MCF 10A (cell line): Measurements from ENCODE around the gene C1QTNF8. TPM values are rescaled to one million over a fixed set of nuclear protein-coding genes. Genes with fewer than 3 reads are reported as not detected.
"Not testable (repeated sequence)": the region's sequence is repeated elsewhere in the genome, so short reads cannot be mapped to it uniquely, and the experiment has no call there.

Source experiments
- BruUV-seq: library from RNA; stranded (reverse); fragments of 400-500 nt; replicated peaks from 2 replicates; lab custom pipeline; 2021; lab: Mats Ljungman, UMichigan
- CTCF ChIA-PET: fragments of 300-600 bp; sonication (Branson Sonifier 250); formaldehyde crosslinking; extraction: SDS; loops from one replicate; lab custom pipeline; 2021; ENCODE audit warnings: antibody characterized with exemption, inconsistent platforms; lab: Yijun Ruan, JAX
- POLR2A ChIA-PET: fragments of 300-600, 350-650 bp; sonication (Branson Sonifier 250); formaldehyde crosslinking; extraction: SDS; loops from one replicate; lab custom pipeline; 2020; ENCODE audit warnings: antibody characterized with exemption, inconsistent platforms; lab: Yijun Ruan, JAX
- DNase-seq: peaks from one replicate; pipeline ENCODE4 v3.0.0-alpha.2; 2018; ENCODE audit not compliant: unreplicated experiment
- H3K27ac Mint-ChIP-seq: one replicate; pipeline ENCODE4 v1.8.0; 2022; ENCODE audit warnings: mild to moderate bottlenecking, low read depth, mixed read lengths; ENCODE audit not compliant: unreplicated experiment
- H3K27me3 Mint-ChIP-seq: one replicate; pipeline ENCODE4 v1.8.0; 2022; ENCODE audit warnings: mixed read lengths; ENCODE audit not compliant: insufficient read depth, unreplicated experiment
- H3K36me3 Mint-ChIP-seq: one replicate; pipeline ENCODE4 v1.8.0; 2022; ENCODE audit warnings: mild to moderate bottlenecking, moderate library complexity, mixed read lengths; ENCODE audit not compliant: insufficient read depth, unreplicated experiment
- H3K4me1 Mint-ChIP-seq: one replicate; pipeline ENCODE4 v1.8.0; 2022; ENCODE audit warnings: mixed read lengths; ENCODE audit not compliant: insufficient read depth, unreplicated experiment
- H3K4me3 Mint-ChIP-seq: one replicate; pipeline ENCODE4 v1.8.0; 2022; ENCODE audit warnings: mild to moderate bottlenecking, moderate library complexity, mixed read lengths; ENCODE audit not compliant: unreplicated experiment
- H3K9me3 Mint-ChIP-seq: one replicate; pipeline ENCODE4 v1.8.0; 2022; ENCODE audit warnings: mixed read lengths; ENCODE audit not compliant: unreplicated experiment
- CTCF ChIP-seq: fragments of 200-600 bp; IDR thresholded peaks from one replicate; pipeline ENCODE4 v1.8.0; 2022; ENCODE audit warnings: antibody characterized with exemption, mild to moderate bottlenecking; ENCODE audit not compliant: unreplicated experiment
- intact Hi-C: fragments of 100-400 bp; cut with micrococcal nuclease; formaldehyde crosslinking; loops from 2 replicates; pipeline ENCODE4 v1.14.1; 2022
- total RNA-seq: library from RNA; stranded (reverse); gene quantifications from 2 replicates; pipeline ENCODE4 v1.2.3, GENCODE V29; 2022

C1QTNF8 gene
- total RNA-seq, 1 experiment from 2014 or later = not detected

- intact Hi-C loops = no loop called here
- Mint-ChIP-seq H3K4me3 (no peak overlapping the region), H3K27me3 (no peaks in the 10 kb centered on the region), H3K27ac (no peak overlapping the region), H3K9me3 (peaks cover 10% of the 10 kb centered on the region), H3K4me1 (no peaks in the 10 kb centered on the region), H3K36me3 (peaks cover 5% of the 10 kb centered on the region)
- peak; percentile 23 for TF ChIP-seq CTCF
- ChIA-PET CTCF (interaction anchor here (0.6 kb wide), 1 partner anchor 11 kb away, joined by 4 read pairs; no protein-coding TSS in a partner anchor), POLR2A (no interaction called here)
- peak; percentile 37 for DNase-seq
- no TSS peak for BruUV-seq
These were observed 6.0 kb downstream of the C1QTNF8 start for GRCh38 chr16:1089822-1090619.

- no peaks in the 10 kb centered on the region for H3K27me3 Mint-ChIP-seq
- CTCF ChIA-PET = interaction anchor here (1.4 kb wide), 1 partner anchor 14 kb away, joined by 3 read pairs; no protein-coding TSS in a partner anchor
- H3K27ac Mint-ChIP-seq = no peak overlapping the region
- peaks cover 11% of the 10 kb centered on the region for H3K9me3 Mint-ChIP-seq
- no peak for DNase-seq
- peaks cover 5% of the 10 kb centered on the region for H3K36me3 Mint-ChIP-seq
- H3K4me1 Mint-ChIP-seq = no peaks in the 10 kb centered on the region
- POLR2A ChIA-PET = no interaction called here
- no TSS peak for BruUV-seq
- no peak overlapping the region for H3K4me3 Mint-ChIP-seq
- intact Hi-C loops = no loop called here
- no peak for TF ChIP-seq CTCF
These were observed 6.6 kb downstream of the C1QTNF8 start for GRCh38 chr16:1089439-1089821.

- TF ChIP-seq CTCF = no peak
- BruUV-seq = no TSS peak
- DNase-seq = no peak
- CTCF ChIA-PET = interaction anchor here (0.8 to 1.4 kb wide), 2 partner anchors 15 to 17 kb away, joined by 3 to 5 read pairs; no protein-coding TSS in a partner anchor
- Mint-ChIP-seq H3K27me3 (no peaks in the 10 kb centered on the region), H3K4me1 (no peaks in the 10 kb centered on the region), H3K4me3 (no peak overlapping the region), H3K36me3 (peaks cover 5% of the 10 kb centered on the region), H3K9me3 (peaks cover 11% of the 10 kb centered on the region), H3K27ac (no peak overlapping the region)
- POLR2A ChIA-PET = interaction anchor here (0.7 kb wide), 1 partner anchor 377 kb away, joined by 3 read pairs; no protein-coding TSS in a partner anchor
- intact Hi-C loops = no loop called here
These were observed 7.5 kb downstream of the C1QTNF8 start for GRCh38 chr16:1088295-1089170.

GRCh38 chr16:1086443-1086842 lies 9.6 kb downstream of the C1QTNF8 start:
- POLR2A ChIA-PET, DNase-seq, H3K27ac Mint-ChIP-seq, BruUV-seq, H3K4me1 Mint-ChIP-seq, H3K36me3 Mint-ChIP-seq, H3K27me3 Mint-ChIP-seq, H3K4me3 Mint-ChIP-seq, intact Hi-C loops: not testable (repeated sequence)
- CTCF ChIA-PET = interaction anchor here (0.6 kb wide), 2 partner anchors 12 to 271 kb away, joined by 3 read pairs; no protein-coding TSS in a partner anchor
- peaks cover 11% of the 10 kb centered on the region for H3K9me3 Mint-ChIP-seq
